Retinal pigment epithelial cell (primary cell): ENCODE data around the gene CAPN3.

Source experiments
- DNase-seq: peaks from one replicate; pipeline ENCODE4 v3.0.0-alpha.2; 2010; ENCODE audit warnings: low read depth
- H3K4me3 ChIP-seq: 2 replicates; pipeline ENCODE4 v1.5.1; 2011; ENCODE audit warnings: mild to moderate bottlenecking, low read length, control low read depth, moderate library complexity
- CTCF ChIP-seq: conservative IDR thresholded peaks from 2 replicates; pipeline ENCODE4 v1.5.1; 2011; ENCODE audit warnings: low read depth, low read length, control low read depth, inconsistent platforms

Gene CAPN3

GRCh38 chr15:42387603-42388002 is 28.3 kb downstream of the CAPN3 start:
- no peak for TF ChIP-seq CTCF
- DNase-seq = no peak
- no peak overlapping the region for H3K4me3 ChIP-seq

GRCh38 chr15:42392309-42393024 is 33.2 kb downstream of the CAPN3 start:
- DNase-seq = no peak
- no peak overlapping the region for H3K4me3 ChIP-seq
- TF ChIP-seq CTCF = no peak

- DNase-seq = no peak
- H3K4me3 ChIP-seq = no peak overlapping the region
- TF ChIP-seq CTCF = no peak
Observed at GRCh38 chr15:42394106-42394505, 34.8 kb downstream of the CAPN3 start.

GRCh38 chr15:42395838-42396237 is 36.5 kb downstream of the CAPN3 start:
- no peak for DNase-seq
- no peak for TF ChIP-seq CTCF
- no peak overlapping the region for H3K4me3 ChIP-seq

- TF ChIP-seq CTCF = no peak
- DNase-seq = no peak
- no peak overlapping the region for H3K4me3 ChIP-seq
Observed at GRCh38 chr15:42401544-42402454, 42.5 kb downstream of the CAPN3 start.

GRCh38 chr15:42402455-42403205 is 43.3 kb downstream of the CAPN3 start:
- DNase-seq = no peak
- H3K4me3 ChIP-seq = no peak overlapping the region
- no peak for TF ChIP-seq CTCF
